ENCODE results near the gene STXBP3. TPM values are rescaled to one million over a fixed set of nuclear protein-coding genes. Genes with fewer than 3 reads are reported as not detected.

Gene STXBP3
- total and polyA plus RNA-seq, 9 of the 15 experiments (the other 6 are each of a cell fraction or from before 2014, with no cell fraction given) = 32.5 to 52.5 (median 39.2) TPM

GRCh38 chr1:108747171-108747850, 837 bp downstream of the STXBP3 start (continued):
- TF ChIP-seq, protein P1, sequence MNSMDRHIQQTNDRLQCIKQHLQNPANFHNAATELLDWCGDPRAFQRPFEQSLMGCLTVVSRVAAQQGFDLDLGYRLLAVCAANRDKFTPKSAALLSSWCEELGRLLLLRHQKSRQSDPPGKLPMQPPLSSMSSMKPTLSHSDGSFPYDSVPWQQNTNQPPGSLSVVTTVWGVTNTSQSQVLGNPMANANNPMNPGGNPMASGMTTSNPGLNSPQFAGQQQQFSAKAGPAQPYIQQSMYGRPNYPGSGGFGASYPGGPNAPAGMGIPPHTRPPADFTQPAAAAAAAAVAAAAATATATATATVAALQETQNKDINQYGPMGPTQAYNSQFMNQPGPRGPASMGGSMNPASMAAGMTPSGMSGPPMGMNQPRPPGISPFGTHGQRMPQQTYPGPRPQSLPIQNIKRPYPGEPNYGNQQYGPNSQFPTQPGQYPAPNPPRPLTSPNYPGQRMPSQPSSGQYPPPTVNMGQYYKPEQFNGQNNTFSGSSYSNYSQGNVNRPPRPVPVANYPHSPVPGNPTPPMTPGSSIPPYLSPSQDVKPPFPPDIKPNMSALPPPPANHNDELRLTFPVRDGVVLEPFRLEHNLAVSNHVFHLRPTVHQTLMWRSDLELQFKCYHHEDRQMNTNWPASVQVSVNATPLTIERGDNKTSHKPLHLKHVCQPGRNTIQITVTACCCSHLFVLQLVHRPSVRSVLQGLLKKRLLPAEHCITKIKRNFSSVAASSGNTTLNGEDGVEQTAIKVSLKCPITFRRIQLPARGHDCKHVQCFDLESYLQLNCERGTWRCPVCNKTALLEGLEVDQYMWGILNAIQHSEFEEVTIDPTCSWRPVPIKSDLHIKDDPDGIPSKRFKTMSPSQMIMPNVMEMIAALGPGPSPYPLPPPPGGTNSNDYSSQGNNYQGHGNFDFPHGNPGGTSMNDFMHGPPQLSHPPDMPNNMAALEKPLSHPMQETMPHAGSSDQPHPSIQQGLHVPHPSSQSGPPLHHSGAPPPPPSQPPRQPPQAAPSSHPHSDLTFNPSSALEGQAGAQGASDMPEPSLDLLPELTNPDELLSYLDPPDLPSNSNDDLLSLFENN (IDR thresholded peaks at IDR 0.05; ENCODE audit: low read depth in 2 of 2, low read length in 2 of 2) = 0 out of 4 replicates have a peak, but pooled peaks of 1 of the 2 experiments have one; percentile 34
- no peak for TF ChIP-seq HMG20A (CRISPR knock-in tag; conservative IDR thresholded peaks at IDR 0.05)
- TF ChIP-seq HMGN3 (IDR thresholded peaks at IDR 0.05; ENCODE audit: borderline replicate concordance, extremely low read depth, insufficient read length, low read depth, low read length) = no peak
- TF ChIP-seq ZNF217 (CRISPR knock-in tag; IDR thresholded peaks at IDR 0.05) = no peak
- no peak for TF ChIP-seq ARID2 (IDR thresholded peaks at IDR 0.05)
- no peak for TF ChIP-seq DMBX1 (CRISPR knock-in tag; IDR thresholded peaks at IDR 0.05; ENCODE audit: borderline replicate concordance)
- peak; percentile 77 for TF ChIP-seq POLR2B (IDR thresholded peaks at IDR 0.05; ENCODE audit: low read depth, partially characterized antibody)
- TF ChIP-seq, protein P2, sequence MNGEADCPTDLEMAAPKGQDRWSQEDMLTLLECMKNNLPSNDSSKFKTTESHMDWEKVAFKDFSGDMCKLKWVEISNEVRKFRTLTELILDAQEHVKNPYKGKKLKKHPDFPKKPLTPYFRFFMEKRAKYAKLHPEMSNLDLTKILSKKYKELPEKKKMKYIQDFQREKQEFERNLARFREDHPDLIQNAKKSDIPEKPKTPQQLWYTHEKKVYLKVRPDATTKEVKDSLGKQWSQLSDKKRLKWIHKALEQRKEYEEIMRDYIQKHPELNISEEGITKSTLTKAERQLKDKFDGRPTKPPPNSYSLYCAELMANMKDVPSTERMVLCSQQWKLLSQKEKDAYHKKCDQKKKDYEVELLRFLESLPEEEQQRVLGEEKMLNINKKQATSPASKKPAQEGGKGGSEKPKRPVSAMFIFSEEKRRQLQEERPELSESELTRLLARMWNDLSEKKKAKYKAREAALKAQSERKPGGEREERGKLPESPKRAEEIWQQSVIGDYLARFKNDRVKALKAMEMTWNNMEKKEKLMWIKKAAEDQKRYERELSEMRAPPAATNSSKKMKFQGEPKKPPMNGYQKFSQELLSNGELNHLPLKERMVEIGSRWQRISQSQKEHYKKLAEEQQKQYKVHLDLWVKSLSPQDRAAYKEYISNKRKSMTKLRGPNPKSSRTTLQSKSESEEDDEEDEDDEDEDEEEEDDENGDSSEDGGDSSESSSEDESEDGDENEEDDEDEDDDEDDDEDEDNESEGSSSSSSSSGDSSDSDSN (IDR thresholded peaks at IDR 0.05; ENCODE audit: borderline replicate concordance in 1 of 2, low read depth in 2 of 2, low read length in 2 of 2) = peak in 1 of 2 experiments; percentile 34; a peak in 1 of 4 replicates
- TF ChIP-seq DACH1 (IDR thresholded peaks at IDR 0.05; ENCODE audit: partially characterized antibody) = no peak
- peak; percentile 70 for TF ChIP-seq TAF1 (IDR thresholded peaks at IDR 0.05; ENCODE audit: control insufficient read depth, extremely low read depth, insufficient read depth, low read length, severe bottlenecking)
- peak; percentile 99 for TF ChIP-seq KAT7 (CRISPR knock-in tag; IDR thresholded peaks at IDR 0.05; ENCODE audit: borderline replicate concordance)
- TF ChIP-seq POLR2AphosphoS5 (IDR thresholded peaks at IDR 0.05; ENCODE audit: control insufficient read depth, insufficient read depth, low read depth, low read length) = peak; percentile 93
- no peak for TF ChIP-seq CC2D1A (IDR thresholded peaks at IDR 0.05)
